Fibroblast of skin of scalp (primary cell): ENCODE data around the gene CABP1. TPM values are rescaled to one million over a fixed set of nuclear protein-coding genes. Genes with fewer than 3 reads are reported as not detected.
A peak's percentile ranks its signal among the peaks of the same experiment; 100 is the strongest.
"Not testable (repeated sequence)": the region's sequence is repeated elsewhere in the genome, so short reads cannot be mapped to it uniquely, and the experiment has no call there.

Experiments used
- DNase-seq: peaks from one replicate; pipeline ENCODE4 v3.0.0-alpha.2; 2013
- polyA plus RNA-seq, 2 experiments: library from polyadenylated mRNA; unstranded; fragments of 120-200 nt; gene quantifications; one replicate each; pipeline ENCODE4 v1.2.1, GENCODE V29; 2013; ENCODE audit not compliant: insufficient read length in 2 of 2

The CABP1 gene
- polyA plus RNA-seq (2013, experiment 1 of 2; ENCODE audit: insufficient read length) = 3.1 TPM
- 3.2 TPM for polyA plus RNA-seq (2013, experiment 2 of 2; ENCODE audit: insufficient read length)

DNA sequence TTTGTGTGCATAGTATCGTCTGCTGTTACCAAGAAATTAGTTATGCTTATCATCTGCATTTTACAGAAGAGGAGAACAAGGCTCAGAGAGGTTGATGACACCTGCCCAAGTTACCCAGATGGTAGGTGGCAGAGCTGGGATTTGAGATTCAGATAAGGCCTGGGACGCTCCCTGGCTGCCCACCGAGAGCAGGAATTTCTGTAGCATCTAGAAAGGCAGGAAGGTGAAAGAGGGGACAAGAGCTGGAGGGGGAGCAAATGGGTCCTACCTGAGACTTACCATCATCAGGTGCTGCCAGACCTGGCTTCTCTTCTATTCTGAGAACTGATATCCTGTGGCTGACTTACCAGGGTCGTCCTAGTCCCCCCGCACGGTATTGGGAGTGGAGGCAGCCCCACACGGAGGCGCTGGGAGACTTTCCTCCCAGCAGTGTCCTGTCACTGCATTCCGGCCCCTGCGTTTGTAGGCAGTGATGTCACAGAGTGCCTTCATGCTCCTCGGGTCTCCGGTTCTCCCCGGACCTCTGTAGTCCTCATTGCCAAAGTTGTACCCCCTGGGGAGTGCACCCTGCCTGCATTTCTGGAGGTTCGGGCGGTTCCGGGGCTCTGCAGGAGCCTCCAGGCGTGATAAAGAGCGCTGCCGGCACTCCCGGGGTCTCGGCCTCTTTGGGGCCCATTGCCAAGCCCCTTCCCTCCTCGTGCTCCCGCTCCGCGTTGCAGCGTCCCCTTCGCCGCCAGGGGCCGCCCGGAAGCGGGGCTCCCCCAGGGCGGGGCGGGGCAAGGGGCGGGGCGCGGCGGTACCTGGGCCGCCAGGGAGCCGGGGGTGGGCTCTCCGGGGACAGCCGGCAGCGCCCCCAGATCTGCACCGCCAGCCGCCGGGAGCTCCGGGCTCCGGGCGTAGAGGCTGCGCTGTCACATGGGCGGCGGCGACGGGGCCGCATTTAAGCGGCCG lies at the start of gene CABP1:
CABP1 (plus strand) TSS at position 856 of the 951 bp plus-strand sequence; CDS start at position 916, 60 bp downstream.
- DNase-seq = no peak

DNA sequence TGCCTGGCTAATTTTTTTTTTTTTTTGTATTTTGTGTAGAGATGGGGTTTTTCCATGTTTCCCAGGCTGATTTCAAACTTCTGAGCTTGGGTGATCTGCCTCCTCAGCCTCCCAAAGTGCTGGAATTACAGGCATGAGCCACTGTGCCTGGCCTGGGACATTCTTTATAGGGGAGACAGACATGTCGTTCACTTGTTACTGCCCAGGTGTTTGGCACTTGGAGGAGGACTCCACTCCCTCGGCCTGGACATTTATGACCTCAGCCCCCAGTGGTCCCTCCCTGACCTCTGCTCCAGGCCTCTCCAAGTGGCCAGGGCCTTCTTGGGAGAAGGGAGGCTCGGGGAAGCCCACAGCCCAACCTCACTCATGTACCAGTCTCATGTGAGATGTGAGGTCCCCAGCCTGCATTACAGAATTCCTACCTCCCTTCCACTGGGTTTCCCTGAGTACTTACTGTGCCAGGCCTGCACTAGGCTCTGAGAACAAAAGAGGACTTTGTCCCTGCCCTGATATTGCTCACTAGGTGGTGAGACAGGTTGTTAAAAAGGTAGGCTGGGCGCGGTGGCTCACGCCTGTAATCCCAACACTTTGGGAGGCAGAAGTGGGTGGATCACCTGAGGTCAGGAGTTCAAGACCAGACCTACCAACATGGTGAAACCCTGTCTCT lies 49.6 kb upstream of the CABP1 start:
- DNase-seq = no peak

DNA sequence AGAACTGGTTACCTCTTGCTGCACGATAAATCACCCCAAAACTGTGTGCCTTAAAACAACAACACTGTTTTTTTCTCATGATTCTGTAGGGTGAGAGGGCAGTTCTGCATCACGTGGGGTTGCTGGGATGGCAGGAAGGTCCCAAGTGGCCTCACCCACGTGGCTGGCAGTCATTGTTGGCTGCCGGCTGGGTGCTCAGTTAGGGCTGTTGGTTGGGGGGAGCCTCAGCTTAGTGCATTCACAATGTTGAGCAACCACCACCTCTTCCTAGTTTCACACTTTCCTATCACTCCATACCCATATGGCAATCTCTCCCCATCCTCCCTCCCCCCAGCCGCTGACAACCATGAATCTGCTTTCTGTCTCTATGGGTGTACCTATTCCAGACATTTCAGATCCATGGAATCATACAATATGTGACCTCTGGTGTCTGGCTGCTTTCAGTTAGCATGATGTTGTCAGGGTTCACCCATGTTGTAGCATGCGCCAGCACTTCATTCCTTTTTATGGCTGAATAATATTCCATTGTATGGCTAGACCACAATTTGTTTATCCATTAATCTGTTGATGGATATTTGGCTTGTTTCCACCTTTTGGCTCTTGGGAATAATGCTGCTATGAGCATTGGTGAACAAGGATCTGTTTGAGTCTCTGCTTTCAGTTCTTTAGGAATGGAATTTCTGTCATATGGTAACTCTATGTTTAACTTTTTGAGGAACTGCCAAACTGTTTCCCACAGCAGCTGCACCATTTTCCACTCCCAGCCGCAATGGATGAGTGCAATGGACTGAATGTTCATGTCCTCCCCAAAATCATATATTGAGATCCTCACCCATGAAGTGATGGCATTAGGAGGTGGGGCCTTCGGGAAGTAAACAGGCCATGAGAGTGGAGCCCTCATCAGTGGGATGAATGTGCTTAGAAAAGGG lies 48.0 kb upstream of the CABP1 start:
- no peak for DNase-seq

DNA sequence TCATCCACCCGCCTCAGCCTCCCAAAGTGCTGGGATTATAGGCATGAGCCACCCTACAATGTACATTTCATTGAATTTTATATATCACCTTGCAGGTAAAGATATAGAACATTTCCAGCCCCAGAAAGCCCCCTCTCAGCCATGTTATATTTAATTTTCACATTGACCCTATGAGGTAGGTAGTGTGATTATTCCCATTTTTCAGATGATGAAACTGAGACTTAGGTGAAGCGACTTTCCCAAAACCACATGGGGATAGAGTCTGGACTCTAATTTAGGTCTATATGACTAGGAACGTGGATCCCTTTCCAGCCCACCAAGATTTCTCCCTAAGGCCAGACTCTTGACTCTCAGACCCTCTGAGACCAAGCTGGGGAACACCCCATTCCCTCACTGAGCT lies 43.5 kb upstream of the CABP1 start:
- DNase-seq = no peak

DNA sequence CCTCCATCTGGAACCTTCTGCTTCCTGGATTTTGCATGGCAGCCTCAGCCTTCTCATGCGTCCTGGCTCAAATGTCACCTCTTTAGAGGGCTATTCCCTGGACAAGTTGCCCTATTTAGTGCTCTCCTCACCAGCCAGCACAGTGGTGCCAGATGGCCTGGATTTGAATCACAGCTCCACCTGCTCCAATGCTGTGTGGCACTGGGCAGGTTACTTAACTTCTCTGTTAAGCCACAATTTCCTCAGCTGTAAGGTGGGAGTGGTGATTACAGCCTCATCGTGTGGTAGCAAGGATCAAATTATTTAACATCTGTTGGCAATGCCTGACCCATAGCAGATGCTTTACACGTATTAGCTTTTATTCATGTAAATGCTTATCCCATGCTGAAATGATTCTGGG lies 42.6 kb upstream of the CABP1 start:
- no peak for DNase-seq

DNA sequence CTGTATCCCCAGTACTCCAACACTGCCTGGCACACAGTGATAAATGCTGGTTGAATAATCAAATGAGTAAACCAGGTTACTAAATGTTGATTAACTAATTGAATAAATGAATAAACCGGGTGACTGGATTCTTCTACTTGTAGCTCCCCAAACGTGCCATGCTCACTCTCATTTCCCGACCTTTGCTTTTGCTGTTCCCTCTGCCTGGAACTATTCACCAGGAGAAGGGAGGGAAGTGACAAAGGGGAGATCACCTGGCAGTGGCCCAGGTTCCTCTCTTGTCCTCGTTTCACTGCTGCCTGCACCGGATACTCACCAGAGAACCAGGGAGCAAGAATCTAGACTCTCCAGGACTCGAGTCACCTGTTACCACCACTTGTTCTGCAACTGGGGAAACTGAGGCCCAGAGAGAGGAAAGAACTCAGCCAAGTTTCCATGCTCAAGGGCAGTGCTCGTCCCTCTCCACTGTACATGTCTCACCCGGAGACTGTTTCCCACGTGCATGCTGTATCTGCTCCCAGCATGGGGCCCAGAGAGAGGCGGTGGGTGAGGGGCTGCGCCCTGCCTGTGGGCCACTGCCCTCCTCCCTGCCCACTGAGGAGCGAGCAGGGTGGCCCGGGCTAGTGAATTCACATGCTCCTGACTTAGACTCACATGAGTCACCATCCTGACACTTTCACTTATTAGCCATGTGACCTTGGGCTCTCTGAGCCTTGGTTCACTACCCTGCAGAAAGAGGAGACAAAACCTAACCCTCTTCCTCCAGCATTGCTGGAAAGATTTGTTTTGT lies 41.6 kb upstream of the CABP1 start:
- DNase-seq = peak; percentile 36

DNA sequence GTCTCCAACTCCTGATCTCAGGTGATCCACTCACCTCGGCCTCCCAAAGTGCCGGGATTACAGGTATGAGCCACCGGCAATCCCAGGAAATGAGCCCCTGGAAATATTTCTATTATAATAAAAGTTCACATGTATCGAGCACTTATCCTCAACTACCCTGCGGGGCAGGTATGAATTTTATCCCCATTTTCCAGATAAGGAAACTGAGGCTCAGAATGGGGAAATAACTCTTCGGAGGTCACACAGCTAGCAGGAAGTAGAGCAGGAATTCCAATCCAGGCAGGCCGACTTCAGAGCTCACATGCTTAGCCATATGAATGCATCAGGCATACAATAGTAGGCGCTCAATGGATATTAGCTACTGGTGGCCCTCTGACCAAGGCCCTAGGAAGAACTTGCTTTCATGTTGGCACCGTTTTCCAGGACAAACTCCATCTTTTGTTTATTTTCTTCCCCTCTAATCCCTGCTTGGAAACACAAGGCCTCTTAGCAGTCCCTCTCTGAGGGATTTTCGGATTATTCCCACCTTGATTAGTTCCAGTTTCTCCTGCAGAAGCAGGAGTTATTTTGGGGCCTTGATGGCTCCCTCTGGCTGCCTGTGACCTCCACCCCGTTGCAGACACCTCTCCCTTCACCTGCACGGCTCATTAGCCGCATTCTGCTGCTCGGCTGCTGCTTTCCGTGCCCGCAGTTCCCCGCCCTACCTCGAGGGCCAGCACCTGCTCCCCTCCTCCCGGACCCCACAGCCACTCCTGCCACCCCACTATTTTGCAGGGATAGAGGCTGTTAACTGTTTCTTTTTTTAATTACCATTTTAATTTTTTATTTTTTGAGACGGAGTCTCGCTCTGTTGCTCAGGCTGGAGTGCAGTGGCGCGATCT lies 40.5 kb upstream of the CABP1 start:
- DNase-seq = no peak

DNA sequence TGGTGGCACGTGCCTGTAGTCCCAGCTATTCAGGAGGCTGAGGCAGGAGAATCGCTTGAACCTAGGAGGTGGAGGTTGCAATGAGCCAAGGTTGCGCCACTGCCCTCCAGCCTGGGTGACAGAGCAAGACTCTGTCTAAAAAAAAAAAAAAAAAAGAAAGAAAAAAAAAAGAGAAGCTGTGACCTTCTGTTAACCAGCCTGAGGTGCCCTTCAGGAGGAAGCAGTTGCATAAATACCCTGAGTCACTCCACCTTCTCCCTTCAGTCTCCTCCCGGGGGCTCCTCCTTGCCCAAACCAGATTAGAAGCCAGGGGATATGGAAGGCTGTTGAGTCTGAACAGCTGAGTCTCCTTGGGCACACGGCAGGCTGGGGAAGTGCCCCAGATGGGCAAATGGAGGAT lies 38.0 kb upstream of the CABP1 start:
- DNase-seq = not testable (repeated sequence)

DNA sequence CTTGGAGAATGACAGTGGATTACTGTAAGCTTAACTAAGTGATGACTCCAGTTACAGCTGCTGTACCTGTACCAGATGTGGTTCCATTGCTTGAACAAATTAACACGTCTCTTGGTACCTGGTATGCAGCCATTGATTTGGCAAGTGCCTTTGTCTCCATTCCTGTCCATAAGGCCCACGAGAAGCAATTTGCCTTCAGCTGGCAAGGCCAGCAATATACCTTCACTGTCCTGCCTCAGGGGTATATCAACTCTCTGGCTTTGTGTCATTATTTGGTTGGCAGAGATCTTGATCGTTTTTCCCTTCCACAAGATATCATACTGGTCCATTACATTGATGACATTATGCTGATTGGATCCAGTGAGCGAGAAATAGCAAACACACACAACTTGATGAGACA lies 29.9 kb upstream of the CABP1 start:
- no peak for DNase-seq

DNA sequence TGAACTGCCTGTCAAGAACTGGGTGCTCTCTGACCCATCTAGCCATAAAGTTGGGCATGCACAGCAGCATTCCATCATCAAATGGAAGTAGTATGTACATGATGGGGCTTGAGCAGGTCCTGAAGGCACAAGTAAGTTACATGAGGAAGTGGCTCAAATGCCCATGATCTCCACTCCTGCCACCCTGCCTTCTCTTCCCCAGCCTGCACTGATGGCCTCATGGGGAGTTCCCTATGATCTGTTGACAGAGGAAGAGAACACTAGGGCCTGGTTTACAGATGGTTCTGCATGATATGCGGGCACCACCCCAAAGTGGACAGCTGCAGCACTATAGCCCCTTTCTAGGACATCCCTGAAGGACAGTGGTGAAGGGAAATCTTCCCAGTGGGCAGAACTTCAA lies 28.9 kb upstream of the CABP1 start:
- DNase-seq = not testable (repeated sequence)

DNA sequence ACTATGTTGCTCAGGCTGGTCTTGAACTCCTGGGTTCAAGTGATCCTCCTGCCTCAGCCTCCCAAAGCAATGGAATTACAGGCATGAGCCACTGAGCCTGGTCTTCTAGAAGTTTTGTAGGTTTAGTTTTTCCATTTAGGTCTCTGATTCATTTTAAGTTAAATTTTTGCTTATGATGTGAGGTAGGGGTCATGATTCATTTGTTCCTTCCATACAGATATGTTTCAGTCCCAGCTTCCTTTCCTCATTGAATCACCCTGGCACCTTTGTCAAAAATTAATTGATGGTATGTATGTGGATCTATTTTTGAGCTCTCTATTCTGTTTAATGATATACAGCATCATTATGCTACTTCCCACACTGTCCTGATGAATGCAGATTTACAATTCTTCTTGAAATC lies 25.6 kb upstream of the CABP1 start:
- no peak for DNase-seq

DNA sequence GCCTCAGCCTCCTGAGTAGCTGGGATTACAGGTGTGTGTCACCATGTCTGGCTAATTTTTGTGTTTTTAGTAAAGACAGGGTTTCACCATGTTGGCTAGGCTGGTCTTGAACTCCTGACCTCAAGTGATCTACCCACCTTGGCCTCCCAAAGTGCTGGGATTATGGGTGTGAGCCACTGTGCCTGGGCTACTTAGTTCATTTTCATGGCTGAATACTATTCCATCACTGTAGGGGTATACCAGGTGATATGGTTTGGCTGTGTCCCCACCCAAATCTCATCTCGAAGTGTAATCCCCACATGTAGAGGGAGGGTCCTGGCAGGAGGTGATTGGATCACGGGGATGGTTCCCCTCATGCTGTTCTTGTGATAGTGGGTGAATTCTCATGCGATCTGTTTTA lies 23.2 kb upstream of the CABP1 start:
- DNase-seq = not testable (repeated sequence)

DNA sequence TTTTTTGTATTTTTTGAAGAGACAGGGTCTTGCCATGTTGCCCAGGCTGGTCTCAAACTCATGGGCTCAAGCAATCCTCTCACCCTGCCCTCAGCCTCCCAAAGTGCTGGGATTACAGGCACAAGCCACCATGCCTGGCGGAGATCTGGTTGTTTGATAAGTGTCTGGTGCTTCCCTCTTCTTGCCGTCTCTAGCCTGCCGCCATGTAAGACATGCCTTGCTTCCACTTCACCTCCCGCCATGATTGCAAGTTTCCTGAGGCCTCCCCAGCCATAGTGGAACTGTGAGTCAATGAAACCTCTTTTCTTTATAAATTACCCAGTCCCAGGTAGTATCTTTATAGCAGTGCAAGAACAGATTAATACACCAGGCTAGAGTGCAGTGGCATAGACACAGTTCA lies 22.7 kb upstream of the CABP1 start:
- not testable (repeated sequence) for DNase-seq

DNA sequence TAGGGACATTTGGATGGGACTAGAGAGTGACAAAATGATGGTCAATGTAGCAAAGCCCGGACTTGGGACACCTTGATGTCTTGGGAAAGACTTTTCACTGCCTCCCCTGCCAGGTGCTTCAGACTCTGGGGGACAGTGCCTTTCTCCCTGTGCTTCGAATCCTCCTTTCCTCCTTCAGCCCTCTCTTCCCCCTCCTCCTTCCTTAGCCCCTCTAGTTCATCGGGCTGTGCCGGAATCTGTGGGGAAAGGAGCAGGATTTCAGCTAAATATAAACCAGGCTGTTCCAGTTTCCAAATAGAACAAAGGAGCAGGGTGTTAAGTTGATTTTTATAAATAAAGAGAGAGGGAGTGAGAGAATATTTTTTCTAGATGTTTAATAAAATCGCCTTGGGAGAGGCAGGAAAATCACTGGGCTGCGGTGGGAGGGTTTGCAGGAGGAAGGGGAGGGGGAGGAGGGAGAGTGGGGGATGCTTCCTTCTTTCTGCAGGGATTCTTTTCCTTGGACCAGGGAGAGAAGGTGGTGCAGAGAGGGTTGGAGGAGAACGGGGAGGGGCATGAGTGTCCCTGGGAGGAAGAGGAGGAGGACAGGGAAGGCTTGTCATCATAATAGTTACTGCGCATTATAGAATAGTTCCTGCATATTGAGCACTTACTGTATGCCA lies 21.3 kb upstream of the CABP1 start:
- no peak for DNase-seq

DNA sequence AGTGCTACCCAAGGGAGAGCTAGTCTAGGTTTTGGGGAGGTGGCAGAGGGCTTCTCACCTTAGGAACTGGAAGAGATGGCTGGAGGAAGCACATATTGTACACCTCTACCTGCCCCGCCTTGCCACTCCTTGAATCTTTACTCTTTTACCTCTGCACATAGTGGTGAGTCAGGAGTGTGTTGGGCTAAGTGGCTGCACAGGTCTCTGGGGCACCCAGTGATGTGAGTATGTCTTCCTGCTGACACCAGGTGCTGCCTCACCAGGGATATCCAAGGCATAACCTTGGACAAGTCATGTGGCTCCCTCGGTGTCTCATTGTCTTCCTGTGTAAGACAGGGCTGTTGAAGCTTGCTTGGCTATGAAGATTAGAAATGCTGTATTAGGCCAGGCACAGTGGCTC lies 19.8 kb upstream of the CABP1 start:
- DNase-seq = no peak

DNA sequence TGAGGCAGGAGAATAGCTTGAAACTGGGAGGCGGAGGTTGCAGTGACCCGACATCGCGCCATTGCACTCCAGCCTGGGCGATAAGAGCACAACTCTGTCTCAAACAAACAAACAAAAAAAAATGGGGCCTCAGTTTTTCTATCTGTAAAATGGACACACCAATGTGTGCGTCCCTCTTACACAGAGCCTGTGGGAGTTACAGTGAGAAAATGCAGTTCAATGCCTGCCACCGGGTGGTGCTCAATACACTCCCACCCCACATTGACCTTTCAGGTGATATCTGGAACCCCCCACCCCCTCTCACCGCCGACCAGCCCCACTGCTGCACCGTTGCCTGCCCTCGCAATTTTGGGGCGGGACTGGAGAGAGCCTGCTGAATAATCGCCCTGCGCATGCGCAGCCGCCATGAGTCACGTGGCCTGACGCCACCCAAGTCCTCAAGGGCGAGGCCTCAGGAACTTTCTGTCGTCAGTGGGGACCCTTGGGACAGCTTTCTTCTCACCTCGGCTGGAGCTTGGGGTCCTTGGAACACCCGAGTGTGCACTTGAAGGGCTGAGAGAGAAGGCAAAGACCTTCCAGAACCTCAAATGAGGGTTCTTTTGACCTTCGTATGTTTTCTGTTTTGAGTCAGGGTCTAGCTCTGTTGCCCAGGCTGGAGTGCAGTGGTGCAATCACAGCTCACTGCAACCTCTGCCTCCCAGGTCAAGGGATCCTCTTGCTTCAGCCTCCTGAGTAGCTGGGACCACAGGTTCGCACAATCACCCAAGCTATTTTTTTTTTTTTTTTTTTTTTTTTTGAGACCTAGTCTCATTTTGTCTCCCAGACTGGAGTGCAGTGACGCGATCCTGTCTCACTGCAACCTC lies 14.6 kb upstream of the CABP1 start:
- DNase-seq = no peak

DNA sequence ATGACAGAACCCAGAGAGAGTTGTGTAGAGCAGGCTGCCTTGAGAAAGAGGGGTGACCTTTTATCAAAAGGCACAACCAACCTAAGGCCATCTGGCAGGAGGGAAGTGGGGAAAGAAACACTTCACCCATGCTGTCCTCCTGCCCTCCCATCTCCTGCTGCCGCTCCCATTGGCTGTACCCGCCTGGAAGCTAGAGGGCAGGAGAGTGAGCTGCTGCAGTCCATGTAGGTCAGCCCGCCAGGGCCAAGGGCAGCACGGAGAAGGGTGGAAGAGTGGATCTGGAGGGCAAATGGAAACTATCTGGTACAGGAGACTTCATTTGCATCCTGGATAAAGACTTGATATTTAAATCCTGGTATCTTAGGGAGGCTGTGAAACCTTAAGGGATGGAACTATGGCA lies 11.5 kb upstream of the CABP1 start:
- no peak for DNase-seq

DNA sequence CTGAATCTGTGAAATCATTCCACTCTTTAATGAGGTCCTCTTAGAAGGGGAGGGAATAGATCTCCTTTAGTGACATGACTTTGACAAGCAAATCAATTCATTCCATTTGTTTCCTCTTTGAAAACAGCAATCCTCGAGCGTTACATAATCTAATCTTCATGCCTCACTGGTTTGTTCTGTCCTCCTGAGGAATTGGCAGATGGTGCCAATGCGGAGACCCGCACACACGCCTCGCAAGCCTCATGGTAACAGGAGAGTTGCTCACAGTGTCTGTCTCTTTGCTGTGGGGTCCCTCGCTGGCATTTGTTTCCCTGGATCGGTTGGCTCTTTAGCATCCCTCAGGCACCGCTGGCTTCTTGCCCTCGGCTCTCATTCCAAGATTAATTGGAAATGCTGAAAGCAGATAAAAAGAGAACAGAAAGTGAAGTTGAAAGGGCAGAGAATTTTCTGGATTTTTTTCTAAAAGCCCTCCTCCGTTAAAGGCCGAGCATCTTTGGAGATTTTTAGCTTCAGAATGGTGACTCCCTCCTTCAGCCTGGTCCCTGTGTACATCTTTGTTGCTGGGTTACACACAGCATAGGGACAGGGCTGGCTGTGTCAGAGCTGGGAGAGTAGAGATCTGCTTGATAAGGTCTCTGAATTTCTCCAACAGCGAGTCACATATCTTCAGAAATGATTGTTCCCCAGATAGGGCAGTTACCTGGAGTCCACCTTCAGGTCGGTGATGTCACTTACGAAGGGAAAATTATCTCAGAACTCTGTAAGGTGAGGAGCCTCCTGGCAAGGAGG lies 10.1 kb upstream of the CABP1 start:
- DNase-seq = no peak
